ENCODE data around the gene CAMK4. TPM values are rescaled to one million over a fixed set of nuclear protein-coding genes. Genes with fewer than 3 reads are reported as not detected.
"Not testable (repeated sequence)": the region's sequence is repeated elsewhere in the genome, so short reads cannot be mapped to it uniquely, and the experiment has no call there.

CAMK4 gene
- polyA plus RNA-seq, 1 donor from 2014 or later = 9.7 TPM

DNA sequence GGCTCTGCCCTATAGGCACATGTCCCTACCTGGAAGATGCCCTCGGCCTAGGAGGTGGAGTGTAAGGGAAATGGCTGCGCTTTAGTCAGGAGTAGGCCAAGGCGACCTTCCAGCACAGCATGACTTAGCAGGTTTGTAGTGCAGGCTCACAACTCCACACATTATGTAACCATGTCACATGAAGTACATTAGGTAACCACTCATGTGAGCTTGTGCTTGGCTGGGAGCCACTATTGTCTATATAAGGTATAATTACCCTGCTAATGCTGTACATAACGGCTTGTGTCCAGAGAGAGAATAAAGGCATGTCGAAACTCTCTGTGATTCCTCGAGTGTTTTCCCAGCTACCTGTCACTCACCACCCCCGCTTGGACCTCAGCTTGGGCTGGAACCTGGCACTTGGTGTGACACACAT lies 74.9 kb downstream of the CAMK4 start:
- Mint-ChIP-seq H3K9me3 (no peaks in the 10 kb centered on the region), H3K4me3 (no peak overlapping the region), H3K4me1 (no peaks in the 10 kb centered on the region), H3K36me3 (peaks cover 3% of the 10 kb centered on the region), H3K27ac (no peak overlapping the region), H3K27me3 (no peaks in the 10 kb centered on the region)

DNA sequence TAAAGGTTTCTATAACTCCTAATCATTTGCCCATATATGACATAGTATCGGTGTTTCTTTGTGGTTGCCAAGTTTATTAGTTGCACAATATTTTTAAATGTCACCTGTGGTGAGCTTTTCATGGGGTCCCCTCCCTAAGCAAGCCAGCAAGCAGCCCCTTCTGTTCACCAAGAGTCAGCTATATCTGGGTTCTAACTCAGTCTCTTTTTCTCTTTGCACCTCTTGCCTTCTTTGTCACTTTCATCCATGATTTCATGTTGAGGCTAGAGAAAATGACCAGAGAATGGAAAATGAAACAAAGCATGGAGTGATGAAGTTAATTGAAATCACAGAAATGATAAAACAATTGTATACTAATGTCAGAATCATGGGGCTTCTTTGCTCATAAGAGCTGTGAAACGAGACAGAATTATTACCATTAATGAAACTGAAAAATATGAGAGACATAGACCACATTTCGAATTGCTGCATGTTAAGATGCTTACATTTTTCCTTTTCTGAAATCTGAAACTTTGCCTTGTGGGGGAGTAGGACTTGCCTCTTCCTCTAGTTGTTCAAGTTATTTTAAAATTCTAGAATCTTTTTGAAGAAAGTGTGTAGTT lies 75.7 kb downstream of the CAMK4 start:
- H3K27me3 Mint-ChIP-seq = no peaks in the 10 kb centered on the region
- H3K27ac Mint-ChIP-seq = no peak overlapping the region
- H3K9me3 Mint-ChIP-seq = no peaks in the 10 kb centered on the region
- H3K36me3 Mint-ChIP-seq = peaks cover 3% of the 10 kb centered on the region
- no peaks in the 10 kb centered on the region for H3K4me1 Mint-ChIP-seq
- peak overlapping the region in 1 of 4 donors; percentile 14 for H3K4me3 Mint-ChIP-seq

DNA sequence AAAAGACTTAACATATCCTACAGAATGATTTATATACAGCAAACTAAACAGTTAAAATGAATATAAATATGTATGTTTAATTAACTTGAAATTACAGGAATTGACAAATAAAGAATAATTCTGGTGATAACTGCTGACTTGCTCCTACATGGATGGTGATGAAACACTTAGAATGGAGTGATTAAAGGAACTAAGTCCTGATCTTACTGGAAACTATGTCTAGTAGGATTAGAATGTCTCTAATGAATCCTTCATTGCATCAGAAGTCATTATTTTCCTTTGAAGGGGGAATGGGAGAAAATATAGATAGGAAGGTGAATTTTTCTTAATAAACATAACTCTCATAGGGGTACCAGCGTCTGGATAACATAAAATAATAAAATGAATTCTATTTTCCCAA lies 77.1 kb downstream of the CAMK4 start:
- Mint-ChIP-seq H3K9me3 (no peaks in the 10 kb centered on the region), H3K4me1 (no peaks in the 10 kb centered on the region), H3K27me3 (no peaks in the 10 kb centered on the region), H3K36me3 (peaks cover 2% of the 10 kb centered on the region), H3K4me3 (no peak overlapping the region), H3K27ac (no peak overlapping the region)

DNA sequence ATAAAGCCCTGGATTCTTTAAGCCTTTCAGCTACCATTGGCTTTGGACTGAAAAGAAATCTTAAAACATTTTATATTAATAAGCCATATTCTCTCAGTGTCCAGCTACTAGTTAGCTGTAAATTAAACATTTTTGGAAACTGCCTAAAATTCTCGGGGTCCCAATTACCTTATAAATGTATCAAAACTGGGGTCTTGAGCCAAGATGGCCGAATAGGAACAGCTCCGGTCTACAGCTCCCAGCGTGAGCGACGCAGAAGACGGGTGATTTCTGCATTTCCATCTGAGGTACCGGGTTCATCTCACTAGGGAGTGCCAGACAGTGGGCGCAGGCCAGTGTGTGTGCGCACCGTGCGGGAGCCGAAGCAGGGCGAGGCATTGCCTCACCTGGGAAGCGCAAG lies 77.9 kb downstream of the CAMK4 start:
- H3K9me3 Mint-ChIP-seq, H3K4me1 Mint-ChIP-seq, H3K36me3 Mint-ChIP-seq, H3K27me3 Mint-ChIP-seq, H3K4me3 Mint-ChIP-seq, H3K27ac Mint-ChIP-seq: not testable (repeated sequence)

DNA sequence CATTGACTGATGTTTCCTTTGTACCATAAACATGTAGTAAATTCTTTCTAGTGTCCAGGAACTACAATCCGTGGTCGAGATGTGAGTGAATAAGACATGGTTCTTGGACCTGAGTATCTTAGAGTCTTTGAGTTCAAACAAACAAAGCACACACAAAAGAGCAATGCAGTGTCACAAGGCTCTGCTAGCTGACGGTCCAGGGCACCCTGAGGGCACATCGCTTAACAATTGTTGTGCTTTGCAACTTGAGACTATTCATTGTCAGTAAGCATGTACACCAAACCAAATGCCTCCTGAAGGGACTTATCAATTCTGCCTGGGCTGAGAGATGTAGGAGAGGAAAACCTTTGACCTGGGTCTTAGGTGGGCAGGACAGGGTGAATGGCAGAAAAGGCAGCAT lies 84.8 kb downstream of the CAMK4 start:
- H3K4me3 Mint-ChIP-seq = no peak overlapping the region
- H3K27me3 Mint-ChIP-seq = no peaks in the 10 kb centered on the region
- H3K9me3 Mint-ChIP-seq = no peaks in the 10 kb centered on the region
- H3K4me1 Mint-ChIP-seq = no peaks in the 10 kb centered on the region
- H3K36me3 Mint-ChIP-seq = no peaks in the 10 kb centered on the region
- no peak overlapping the region for H3K27ac Mint-ChIP-seq

DNA sequence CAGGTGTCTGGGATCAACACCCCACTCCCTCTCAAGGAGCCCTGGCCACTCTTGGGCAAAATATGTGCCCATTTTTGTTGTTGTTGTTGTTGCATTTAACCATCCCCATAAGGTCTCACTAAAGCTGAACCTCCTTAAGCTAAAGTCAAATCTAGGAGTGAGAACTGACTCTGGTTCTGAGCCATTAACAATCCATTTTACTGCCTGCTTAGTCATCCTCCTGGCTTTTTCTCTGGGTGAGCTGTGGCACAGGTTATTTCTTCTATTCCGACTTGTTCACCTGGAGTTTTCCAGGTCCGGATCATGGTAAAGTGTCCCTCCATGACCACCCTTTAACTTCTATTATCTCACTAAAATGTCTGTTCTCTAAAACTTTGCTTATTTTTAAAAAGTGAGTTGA lies 85.2 kb downstream of the CAMK4 start:
- H3K9me3 Mint-ChIP-seq = no peaks in the 10 kb centered on the region
- no peak overlapping the region for H3K27ac Mint-ChIP-seq
- no peak overlapping the region for H3K4me3 Mint-ChIP-seq
- no peaks in the 10 kb centered on the region for H3K27me3 Mint-ChIP-seq
- H3K4me1 Mint-ChIP-seq = no peaks in the 10 kb centered on the region
- no peaks in the 10 kb centered on the region for H3K36me3 Mint-ChIP-seq

DNA sequence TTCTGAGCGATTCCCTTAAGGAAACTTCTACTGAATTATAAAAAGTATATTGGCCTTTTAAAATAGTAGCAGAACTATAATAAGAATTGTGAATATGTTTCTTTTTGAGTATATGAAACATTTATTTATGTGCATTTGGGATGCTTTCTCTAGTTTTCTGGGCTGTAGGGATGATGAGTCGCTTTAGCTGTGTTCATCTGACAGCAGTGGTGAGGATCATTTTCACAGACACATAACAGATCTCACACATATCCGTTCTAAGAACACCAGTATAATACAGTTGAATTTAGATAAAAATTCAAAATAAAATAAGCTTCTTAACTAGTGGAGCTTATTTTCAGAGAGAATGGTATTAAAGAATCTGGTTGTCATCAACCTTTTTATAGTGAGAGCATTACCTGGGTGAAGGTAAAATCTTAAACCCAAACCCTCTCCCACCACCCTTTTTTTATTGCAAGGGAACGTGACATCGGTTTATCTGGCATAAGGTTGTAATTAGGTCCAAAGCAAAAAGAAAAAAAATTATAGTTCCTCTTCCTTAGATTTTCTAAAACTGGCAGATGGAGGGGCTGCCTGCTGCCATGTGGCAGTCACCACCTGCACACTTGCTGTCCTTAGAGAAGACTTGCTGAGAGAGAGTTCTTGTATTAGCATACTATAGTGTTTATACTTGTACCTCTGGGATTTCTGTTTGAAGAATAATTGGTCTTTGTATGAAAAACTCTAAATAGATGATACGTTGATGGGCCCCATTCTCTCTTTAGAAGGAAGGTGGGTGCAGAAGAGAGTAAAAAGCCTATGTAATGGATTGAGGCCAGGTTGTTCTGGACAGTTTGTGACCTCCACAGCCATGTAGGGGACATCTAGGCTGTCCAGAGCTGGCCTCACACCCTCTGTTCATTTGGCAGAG lies 86.8 kb downstream of the CAMK4 start:
- Mint-ChIP-seq H3K27ac (no peak overlapping the region), H3K36me3 (no peaks in the 10 kb centered on the region), H3K27me3 (no peaks in the 10 kb centered on the region), H3K4me1 (no peaks in the 10 kb centered on the region), H3K9me3 (no peaks in the 10 kb centered on the region), H3K4me3 (no peak overlapping the region)

DNA sequence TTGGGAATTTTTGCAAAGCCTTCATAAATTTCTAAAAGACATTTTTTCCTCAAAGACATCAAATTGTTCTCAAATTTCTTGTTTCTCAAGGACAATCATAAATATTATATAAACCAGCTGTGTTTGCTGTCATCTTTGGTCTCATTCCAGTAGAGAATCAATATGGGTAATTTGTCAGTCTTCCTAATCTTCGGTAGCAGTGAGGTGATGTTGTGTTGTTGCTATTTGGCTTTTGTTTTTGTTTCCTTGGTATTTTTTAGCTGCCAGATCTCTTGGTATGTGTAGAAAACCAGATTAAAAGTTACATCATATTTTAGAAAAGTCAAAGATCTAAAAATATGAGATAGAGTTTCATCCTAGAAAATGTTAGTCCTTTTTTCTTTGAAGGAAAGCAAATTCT lies 87.5 kb downstream of the CAMK4 start:
- no peaks in the 10 kb centered on the region for H3K27me3 Mint-ChIP-seq
- H3K4me3 Mint-ChIP-seq = no peak overlapping the region
- no peaks in the 10 kb centered on the region for H3K36me3 Mint-ChIP-seq
- H3K27ac Mint-ChIP-seq = no peak overlapping the region
- no peaks in the 10 kb centered on the region for H3K4me1 Mint-ChIP-seq
- no peaks in the 10 kb centered on the region for H3K9me3 Mint-ChIP-seq

DNA sequence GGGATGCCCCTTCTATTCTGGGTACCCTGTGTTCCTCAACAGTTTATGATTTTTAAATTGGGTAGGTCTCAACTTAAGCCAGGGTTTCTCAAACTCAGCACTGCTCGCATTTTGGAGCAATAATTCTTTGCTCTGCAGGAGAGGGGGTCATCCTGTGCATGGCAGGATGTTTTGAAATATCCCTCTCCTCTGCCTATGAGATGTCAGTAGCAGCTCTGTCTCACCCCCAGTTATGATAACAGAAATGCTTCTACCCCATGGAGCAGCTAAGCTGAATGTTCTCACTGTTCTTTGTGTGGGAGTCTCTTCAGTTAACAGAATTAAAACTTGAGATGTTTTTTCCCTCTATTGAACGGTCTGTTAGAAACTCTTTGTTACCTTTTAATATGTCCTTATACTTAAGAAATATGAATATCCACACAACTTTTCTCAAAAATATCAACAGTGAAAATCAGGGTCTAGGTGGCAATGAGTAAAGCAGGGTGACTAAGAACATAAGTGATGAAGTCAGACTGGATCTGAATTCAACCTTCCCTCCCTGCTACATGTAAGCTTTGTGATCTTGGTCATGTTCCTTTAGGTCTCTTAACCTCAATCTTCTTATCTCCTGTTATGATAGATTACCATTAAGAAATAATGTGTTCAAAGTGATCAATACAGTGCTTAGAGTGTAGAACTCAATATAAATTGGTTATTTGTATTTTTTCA lies 89.0 kb downstream of the CAMK4 start:
- no peaks in the 10 kb centered on the region for H3K4me1 Mint-ChIP-seq
- H3K27me3 Mint-ChIP-seq = no peaks in the 10 kb centered on the region
- H3K9me3 Mint-ChIP-seq = no peaks in the 10 kb centered on the region
- no peak overlapping the region for H3K4me3 Mint-ChIP-seq
- no peak overlapping the region for H3K27ac Mint-ChIP-seq
- no peaks in the 10 kb centered on the region for H3K36me3 Mint-ChIP-seq

DNA sequence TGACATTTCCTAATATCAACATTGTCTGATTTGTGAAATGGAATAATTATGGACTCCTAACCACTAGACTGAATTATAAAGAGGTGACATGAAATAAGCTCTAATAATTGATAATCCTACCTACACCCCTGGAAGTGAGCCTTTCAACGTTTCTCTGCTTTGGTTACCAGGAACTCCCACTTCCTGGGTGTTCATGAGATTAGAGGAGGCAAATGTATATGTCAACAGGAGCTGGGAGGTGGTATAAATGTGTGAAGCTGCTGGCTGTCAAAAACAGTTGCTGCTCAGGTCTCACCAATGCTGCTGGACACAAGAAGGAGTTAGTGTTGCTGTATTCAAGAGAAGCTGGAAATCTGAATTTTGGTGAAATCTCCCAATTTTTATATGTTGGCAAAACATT lies 96.8 kb downstream of the CAMK4 start:
- Mint-ChIP-seq H3K9me3 (peaks cover 0 to 9% (median 6%) of the 10 kb centered on the region in 3 donors), H3K27me3 (no peaks in the 10 kb centered on the region), H3K4me1 (peaks cover 0 to 2% (median 0%) of the 10 kb centered on the region in 3 donors), H3K27ac (no peak overlapping the region), H3K36me3 (peaks cover 1% of the 10 kb centered on the region), H3K4me3 (no peak overlapping the region)

DNA sequence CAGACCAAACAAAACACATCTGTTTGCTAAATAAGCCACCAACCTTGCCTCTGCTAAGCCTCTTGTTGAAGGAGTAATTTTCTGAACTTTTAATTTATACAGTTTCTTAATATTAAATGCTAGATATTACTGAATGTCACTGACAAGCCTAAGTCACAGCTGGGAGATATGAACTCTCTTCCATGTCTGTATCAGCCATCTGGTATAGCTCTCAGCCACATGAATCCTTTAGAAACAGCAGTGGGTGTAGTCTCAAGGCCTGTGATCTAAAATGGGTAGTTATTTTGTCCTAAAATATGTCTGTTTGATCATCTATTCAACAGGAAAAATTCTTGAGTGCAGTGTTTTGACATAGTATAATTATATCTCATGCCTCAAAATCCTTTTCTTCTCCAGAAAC lies 97.2 kb downstream of the CAMK4 start:
- H3K27me3 Mint-ChIP-seq = no peaks in the 10 kb centered on the region

DNA sequence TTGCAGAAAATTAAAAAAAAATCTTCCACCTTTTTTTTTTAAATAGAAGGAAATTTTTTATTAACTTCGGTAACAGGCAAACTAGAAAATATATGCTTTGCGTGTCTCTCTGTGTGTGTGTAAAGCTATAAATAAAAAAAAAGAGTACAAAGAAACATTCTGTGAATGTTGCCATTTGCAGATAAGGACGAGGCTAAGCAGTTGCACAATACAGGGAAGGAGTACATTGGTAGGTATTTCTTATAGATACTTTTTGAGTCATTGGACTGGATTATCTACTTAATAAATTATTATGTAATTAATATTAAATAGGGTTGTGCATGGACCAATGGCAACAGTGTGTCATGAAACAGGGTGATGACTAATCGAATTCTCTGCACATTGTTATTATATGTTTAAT lies 102.4 kb downstream of the CAMK4 start:
- Mint-ChIP-seq H3K4me3 (no peak overlapping the region), H3K9me3 (peaks cover 5 to 19% (median 13%) of the 10 kb centered on the region in 3 donors), H3K4me1 (peaks cover 0 to 2% (median 0%) of the 10 kb centered on the region in 3 donors), H3K27me3 (no peaks in the 10 kb centered on the region), H3K27ac (no peak overlapping the region), H3K36me3 (peaks cover 1% of the 10 kb centered on the region)

More for the DNA sequence above, 97.2 kb downstream of the CAMK4 start:
- Mint-ChIP-seq H3K9me3 (peaks cover 1 to 11% (median 6%) of the 10 kb centered on the region in 3 donors), H3K4me3 (no peak overlapping the region), H3K4me1 (peaks cover 0 to 2% (median 0%) of the 10 kb centered on the region in 3 donors), H3K36me3 (peaks cover 1% of the 10 kb centered on the region), H3K27ac (no peak overlapping the region)

DNA sequence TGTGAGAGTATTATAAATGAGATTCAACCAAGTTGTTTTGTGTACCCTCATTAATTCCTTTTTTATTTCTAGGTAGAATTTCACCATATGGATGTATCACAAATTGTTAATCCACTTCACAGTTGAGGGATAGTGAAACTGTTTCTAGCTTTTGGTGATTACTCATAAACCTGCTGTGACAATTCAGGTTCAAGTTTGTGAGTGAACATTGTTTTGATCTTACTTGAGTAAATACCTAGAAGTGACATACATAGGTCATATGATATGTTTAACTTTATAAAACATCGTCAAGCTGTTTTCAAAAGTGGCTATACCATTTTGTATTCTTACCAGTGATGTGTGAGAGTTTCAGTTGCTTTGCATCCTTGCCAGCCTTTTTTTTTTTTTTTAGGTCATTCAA lies 112.9 kb downstream of the CAMK4 start:
- H3K4me1 Mint-ChIP-seq = no peaks in the 10 kb centered on the region
- no peak overlapping the region for H3K4me3 Mint-ChIP-seq
- peaks cover 0 to 6% (median 2%) of the 10 kb centered on the region in 3 donors for H3K9me3 Mint-ChIP-seq
- H3K36me3 Mint-ChIP-seq = no peaks in the 10 kb centered on the region
- no peak overlapping the region for H3K27ac Mint-ChIP-seq
- no peaks in the 10 kb centered on the region for H3K27me3 Mint-ChIP-seq

DNA sequence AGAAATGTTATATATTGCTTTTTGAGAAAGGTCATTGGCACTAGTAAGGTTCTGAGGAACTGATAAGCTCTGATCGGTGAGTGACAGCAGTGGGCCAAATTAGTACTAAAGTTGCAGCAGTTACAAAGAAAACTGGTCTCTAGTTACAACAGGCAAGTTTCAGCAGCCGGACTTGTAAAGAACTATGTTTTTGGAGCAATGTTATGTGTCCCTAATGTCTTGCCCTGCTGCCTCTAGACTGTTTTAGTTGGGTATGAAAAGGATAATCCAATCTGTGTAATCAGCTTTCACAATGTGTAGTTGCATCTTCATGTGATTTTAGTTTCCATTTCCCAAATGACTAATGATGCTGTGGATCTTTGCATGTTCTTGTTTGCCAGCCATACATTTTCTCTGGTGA lies 113.5 kb downstream of the CAMK4 start:
- Mint-ChIP-seq H3K4me3 (no peak overlapping the region), H3K27me3 (no peaks in the 10 kb centered on the region), H3K4me1 (no peaks in the 10 kb centered on the region), H3K9me3 (peaks cover 0 to 6% (median 2%) of the 10 kb centered on the region in 3 donors), H3K27ac (no peak overlapping the region), H3K36me3 (no peaks in the 10 kb centered on the region)

DNA sequence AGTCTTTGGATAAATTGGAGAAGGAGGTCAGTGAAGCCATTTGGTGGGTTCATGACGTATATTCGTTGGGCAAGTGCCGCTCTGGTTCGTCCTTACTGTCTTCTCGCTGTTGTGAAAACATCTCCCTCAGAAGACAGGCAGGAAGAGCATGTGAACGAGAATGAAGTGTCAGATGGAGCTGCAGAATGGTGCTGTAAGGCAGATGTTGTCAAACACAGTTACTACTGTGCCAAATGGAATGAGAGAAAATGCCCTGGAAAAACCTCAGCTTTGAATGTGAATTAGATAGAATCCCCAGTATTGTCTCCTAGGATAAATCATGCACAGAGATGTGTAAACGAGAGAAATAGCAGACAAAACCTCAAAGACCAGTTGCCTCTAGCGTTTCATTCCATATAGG lies 121.5 kb downstream of the CAMK4 start:
- no peak overlapping the region for H3K4me3 Mint-ChIP-seq
- H3K36me3 Mint-ChIP-seq = no peaks in the 10 kb centered on the region
- H3K4me1 Mint-ChIP-seq = no peaks in the 10 kb centered on the region
- no peaks in the 10 kb centered on the region for H3K9me3 Mint-ChIP-seq
- no peak overlapping the region for H3K27ac Mint-ChIP-seq
- H3K27me3 Mint-ChIP-seq = no peaks in the 10 kb centered on the region

Measured in IgD-negative memory B cell (primary cell).